Epithelial cell of prostate (primary cell): ENCODE results near the gene BTN3A1.
"Not testable (repeated sequence)": the region's sequence is repeated elsewhere in the genome, so short reads cannot be mapped to it uniquely, and the experiment has no call there.

Experiments
- DNase-seq: peaks from one replicate; pipeline ENCODE4 v3.0.0-alpha.2; 2011; ENCODE audit warnings: low read depth, low spot score
- H3K27ac ChIP-seq: fragments of 450-650 bp; 2 replicates; pipeline ENCODE4 v1.5.1; 2017; ENCODE audit warnings: mild to moderate bottlenecking

The BTN3A1 gene

GRCh38 chr6:26401987-26402658 lies at the start of gene BTN3A1:
TSS of gene BTN3A1 (plus strand) at chr6:26402275. CDS start at chr6:26405564, 3,289 bp downstream.
- no peak for DNase-seq

GRCh38 chr6:26352315-26352714 lies 49.8 kb upstream of the BTN3A1 start:
- H3K27ac ChIP-seq, result peak overlapping the region; percentile 73
- DNase-seq, result no peak

More at GRCh38 chr6:26401987-26402658, at the start of gene BTN3A1:
- peak within 1 kb of the TSS; percentile 45 for H3K27ac ChIP-seq

- no peak for DNase-seq
- no peak overlapping the region for H3K27ac ChIP-seq
Measured at GRCh38 chr6:26354162-26354561, 47.9 kb upstream of the BTN3A1 start.

- no peak for DNase-seq
- no peak overlapping the region for H3K27ac ChIP-seq
Measured at GRCh38 chr6:26355366-26355765, 46.7 kb upstream of the BTN3A1 start.

GRCh38 chr6:26357543-26357942 lies 44.5 kb upstream of the BTN3A1 start:
- not testable (repeated sequence) for DNase-seq, H3K27ac ChIP-seq

- H3K27ac ChIP-seq, result no peak overlapping the region
- no peak for DNase-seq
Measured at GRCh38 chr6:26358511-26358981, 43.5 kb upstream of the BTN3A1 start.

GRCh38 chr6:26359765-26360164 lies 42.3 kb upstream of the BTN3A1 start:
- no peak overlapping the region for H3K27ac ChIP-seq

GRCh38 chr6:26360451-26361416 lies 41.3 kb upstream of the BTN3A1 start:
- no peak for DNase-seq
- H3K27ac ChIP-seq, result no peak overlapping the region

More at GRCh38 chr6:26359765-26360164, 42.3 kb upstream of the BTN3A1 start:
- no peak for DNase-seq

GRCh38 chr6:26361544-26361943 lies 40.5 kb upstream of the BTN3A1 start:
- no peak overlapping the region for H3K27ac ChIP-seq

GRCh38 chr6:26362093-26362835 lies 39.8 kb upstream of the BTN3A1 start:
- H3K27ac ChIP-seq, result no peak overlapping the region

More at GRCh38 chr6:26361544-26361943, 40.5 kb upstream of the BTN3A1 start:
- DNase-seq, result no peak

GRCh38 chr6:26362836-26363220 lies 39.2 kb upstream of the BTN3A1 start:
- no peak for DNase-seq
- no peak overlapping the region for H3K27ac ChIP-seq

More at GRCh38 chr6:26362093-26362835, 39.8 kb upstream of the BTN3A1 start:
- no peak for DNase-seq

- peak overlapping the region; percentile 69 for H3K27ac ChIP-seq
- no peak for DNase-seq
Measured at GRCh38 chr6:26363882-26364701, 38.0 kb upstream of the BTN3A1 start.

- H3K27ac ChIP-seq, result peak overlapping the region; percentile 69
Measured at GRCh38 chr6:26365633-26365995, 36.5 kb upstream of the BTN3A1 start.

GRCh38 chr6:26366504-26366903 lies 35.6 kb upstream of the BTN3A1 start:
- no peak for DNase-seq
- no peak overlapping the region for H3K27ac ChIP-seq

More at GRCh38 chr6:26365633-26365995, 36.5 kb upstream of the BTN3A1 start:
- DNase-seq, result no peak

- DNase-seq, result no peak
- no peak overlapping the region for H3K27ac ChIP-seq
Measured at GRCh38 chr6:26367114-26367513, 35.0 kb upstream of the BTN3A1 start.

- H3K27ac ChIP-seq, DNase-seq: not testable (repeated sequence)
Measured at GRCh38 chr6:26371813-26372212, 30.3 kb upstream of the BTN3A1 start.

GRCh38 chr6:26372308-26373144 lies 29.5 kb upstream of the BTN3A1 start:
- no peak for DNase-seq
- H3K27ac ChIP-seq, result no peak overlapping the region

- no peak for DNase-seq
- H3K27ac ChIP-seq, result no peak overlapping the region
Measured at GRCh38 chr6:26375270-26375669, 26.8 kb upstream of the BTN3A1 start.

- H3K27ac ChIP-seq, result no peak overlapping the region
- no peak for DNase-seq
Measured at GRCh38 chr6:26377719-26378118, 24.4 kb upstream of the BTN3A1 start.
